SU-DHL-6 (cell line): ENCODE results near the gene GSX1.

Source experiments
- H2AFZ ChIP-seq: fragments of 200-600 bp; sonication (generic); 2 replicates; pipeline ENCODE4 v1.6.1; 2014; ENCODE audit warnings: low read depth, mild to moderate bottlenecking, moderate library complexity, mixed read lengths, antibody characterized with exemption, low read length; ENCODE audit not compliant: severe bottlenecking
- H3F3A ChIP-seq: fragments of 200-600 bp; shearing (Covaris generic); 2 replicates; pipeline ENCODE4 v1.6.0; 2016; ENCODE audit warnings: antibody characterized with exemption, mild to moderate bottlenecking; ENCODE audit not compliant: insufficient read depth
- H3K27ac ChIP-seq: fragments of 200-600 bp; sonication (generic); 2 replicates; pipeline ENCODE4 v1.5.1; 2016; ENCODE audit warnings: low read depth, mild to moderate bottlenecking, low read length, moderate library complexity, mixed read lengths
- H3K27me3 ChIP-seq: fragments of 200-600 bp; sonication (generic), shearing (Covaris generic); 2 replicates; pipeline ENCODE4 v1.6.0; 2014; ENCODE audit warnings: mild to moderate bottlenecking, low read length
- H3K36me3 ChIP-seq: fragments of 200-600 bp; sonication (generic); 2 replicates; pipeline ENCODE4 v1.6.1; 2014; ENCODE audit warnings: mild to moderate bottlenecking, low read length, mixed read lengths
- H3K4me2 ChIP-seq: fragments of 300-600, 200-600 bp; shearing (Covaris generic), sonication (generic); 2 replicates; pipeline ENCODE4 v1.6.0; 2014; ENCODE audit warnings: low read length, low read depth, mild to moderate bottlenecking; ENCODE audit not compliant: poor library complexity, severe bottlenecking
- H3K4me3 ChIP-seq: fragments of 200-600 bp; sonication (generic); 2 replicates; pipeline ENCODE4 v1.5.1; 2014; ENCODE audit warnings: antibody characterized with exemption, low read length, mild to moderate bottlenecking, mixed read lengths; ENCODE audit not compliant: insufficient read depth, poor library complexity, severe bottlenecking
- H3K79me2 ChIP-seq: fragments of 200-600 bp; sonication (generic); 2 replicates; pipeline ENCODE4 v1.6.1; 2014; ENCODE audit warnings: mild to moderate bottlenecking, low read length, moderate library complexity; ENCODE audit not compliant: insufficient read depth
- H3K9ac ChIP-seq: fragments of 200-600 bp; sonication (generic); 2 replicates; pipeline ENCODE4 v1.7.0; 2014; ENCODE audit warnings: mild to moderate bottlenecking, low read length
- H3K9me2 ChIP-seq: fragments of 200-600 bp; sonication (generic); replicated peaks from 2 replicates; pipeline ENCODE4 v1.6.1; 2014; ENCODE audit warnings: low read length; ENCODE audit not compliant: insufficient read depth
- H3K9me3 ChIP-seq: fragments of 200-600 bp; sonication (generic); 2 replicates; pipeline ENCODE4 v1.6.1; 2014; ENCODE audit warnings: low read length, mixed read lengths; ENCODE audit not compliant: insufficient read depth
- H4K20me1 ChIP-seq: fragments of 200-600 bp; sonication (generic); 2 replicates; pipeline ENCODE4 v1.6.1; 2014; ENCODE audit warnings: low read depth, mild to moderate bottlenecking, antibody characterized with exemption, low read length, moderate library complexity, mixed read lengths
- CTCF ChIP-seq: fragments of 200-600 bp; sonication (generic); IDR thresholded peaks from one replicate; pipeline ENCODE4 v1.5.1; 2017; ENCODE audit warnings: antibody characterized with exemption, mild to moderate bottlenecking, low read length, moderate library complexity; ENCODE audit not compliant: insufficient read depth, poor library complexity, severe bottlenecking
- EZH2phosphoT487 ChIP-seq: fragments of 200-600 bp; sonication (generic), shearing (Covaris generic); conservative IDR thresholded peaks from 2 replicates; pipeline ENCODE4 v1.6.1; 2018; ENCODE audit warnings: mild to moderate bottlenecking, antibody characterized with exemption, low read length, moderate library complexity, mixed read lengths

Gene GSX1

GRCh38 chr13:27842571-27842970, 50.3 kb downstream of the GSX1 start:
- no peak overlapping the region for H3K9ac ChIP-seq
- H3K36me3 ChIP-seq, result no peaks in the 10 kb centered on the region
- no peaks in the 10 kb centered on the region for H3K27me3 ChIP-seq
- H3K27ac ChIP-seq, result no peak overlapping the region
- H4K20me1 ChIP-seq, result no peaks in the 10 kb centered on the region
- H2AFZ ChIP-seq, result no peak overlapping the region
- H3K79me2 ChIP-seq, result no peaks in the 10 kb centered on the region
- TF ChIP-seq EZH2phosphoT487 (no peak), CTCF (no peak)
- H3K9me2 ChIP-seq, result no peaks in the 10 kb centered on the region
- no peaks in the 10 kb centered on the region for H3K9me3 ChIP-seq
- no peak overlapping the region for H3K4me2 ChIP-seq
- H3F3A ChIP-seq, result no peaks in the 10 kb centered on the region
- H3K4me3 ChIP-seq, result no peak overlapping the region
